ENCODE data around the gene ECEL1. TPM values are rescaled to one million over a fixed set of nuclear protein-coding genes. Genes with fewer than 3 reads are reported as not detected.

Gene ECEL1
- total RNA-seq, 1 donor from 2014 or later: not detected

DNA sequence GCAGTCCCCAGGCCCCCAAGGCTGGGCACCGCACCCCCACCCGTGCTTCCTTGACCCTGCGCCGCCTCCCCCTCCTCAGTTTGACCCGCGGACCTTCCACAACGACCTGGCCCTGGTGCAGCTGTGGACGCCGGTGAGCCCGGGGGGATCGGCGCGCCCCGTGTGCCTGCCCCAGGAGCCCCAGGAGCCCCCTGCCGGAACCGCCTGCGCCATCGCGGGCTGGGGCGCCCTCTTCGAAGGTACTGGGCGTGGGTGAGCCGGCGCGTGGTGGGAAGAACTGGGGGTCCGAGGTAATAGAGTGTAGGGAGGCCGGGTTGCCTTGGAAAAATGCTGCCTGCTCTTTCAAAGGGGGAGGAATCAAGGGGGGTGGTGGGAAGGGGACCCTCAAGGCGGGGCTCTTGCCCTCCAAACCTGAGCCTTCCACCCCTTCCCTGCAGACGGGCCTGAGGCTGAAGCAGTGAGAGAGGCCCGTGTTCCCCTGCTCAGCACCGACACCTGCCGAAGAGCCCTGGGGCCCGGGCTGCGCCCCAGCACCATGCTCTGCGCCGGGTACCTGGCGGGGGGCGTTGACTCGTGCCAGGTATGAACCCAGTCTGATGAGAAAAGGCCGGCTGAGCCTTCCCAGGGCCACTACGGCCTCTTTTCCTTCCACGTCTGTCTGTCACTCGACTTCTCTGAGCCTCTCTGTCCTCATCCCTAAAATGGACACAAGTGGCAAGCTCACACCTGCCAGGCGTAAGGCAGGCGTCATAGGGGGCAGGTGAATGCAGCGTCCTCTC lies 35.2 kb upstream of the ECEL1 start:
- DNase-seq (ENCODE audit: extremely low read depth, low read depth, low spot score): no peak

DNA sequence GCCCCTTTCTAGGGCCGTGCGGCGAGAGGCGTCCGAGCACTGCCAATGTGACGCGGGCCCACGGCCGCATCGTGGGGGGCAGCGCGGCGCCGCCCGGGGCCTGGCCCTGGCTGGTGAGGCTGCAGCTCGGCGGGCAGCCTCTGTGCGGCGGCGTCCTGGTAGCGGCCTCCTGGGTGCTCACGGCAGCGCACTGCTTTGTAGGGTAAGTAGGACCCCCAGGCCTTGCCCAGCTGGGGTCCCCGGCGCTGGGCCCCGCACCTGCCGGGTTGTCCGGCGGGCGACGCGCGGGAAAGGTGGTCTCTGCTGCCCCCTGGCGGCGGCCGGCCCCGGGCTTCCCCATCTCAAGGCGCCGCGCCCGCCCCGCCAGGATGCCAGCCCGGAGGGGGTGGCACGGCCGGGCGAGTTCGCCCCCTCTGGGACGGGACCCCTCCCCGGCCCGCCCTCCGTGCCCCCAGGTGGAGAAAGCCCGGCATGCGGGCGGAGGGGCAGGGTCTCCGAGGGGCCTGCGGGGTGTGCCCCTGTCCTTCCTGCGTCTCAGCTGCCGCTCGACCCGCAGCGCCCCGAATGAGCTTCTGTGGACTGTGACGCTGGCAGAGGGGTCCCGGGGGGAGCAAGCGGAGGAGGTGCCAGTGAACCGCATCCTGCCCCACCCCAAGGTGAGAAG lies 34.5 kb upstream of the ECEL1 start:
- no peak for DNase-seq (ENCODE audit: extremely low read depth, low read depth, low spot score)

DNA sequence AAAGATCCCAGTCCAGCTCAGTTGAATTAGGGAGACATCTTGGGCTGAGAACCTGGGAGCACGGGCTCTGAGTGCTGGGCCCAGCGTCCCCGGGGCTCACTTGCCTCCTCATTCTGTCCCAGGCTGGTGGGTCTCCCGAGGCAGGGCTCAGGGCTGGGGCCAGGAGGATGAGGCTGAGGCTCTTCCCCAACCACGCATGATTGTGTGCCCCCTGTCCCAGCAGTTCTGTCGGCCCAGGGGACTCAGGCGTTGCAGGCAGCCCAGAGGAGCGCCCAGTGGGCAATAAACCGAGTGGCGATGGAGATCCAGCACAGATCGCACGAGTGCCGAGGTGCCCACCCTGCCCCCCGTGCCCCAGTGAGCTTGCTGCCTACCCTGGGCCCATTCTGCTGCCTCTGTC lies 33.5 kb upstream of the ECEL1 start:
- DNase-seq (ENCODE audit: extremely low read depth, low read depth, low spot score): no peak

- DNase-seq (ENCODE audit: extremely low read depth, low read depth, low spot score): no peak
These were observed 32.9 kb upstream of the ECEL1 start for GRCh38 chr2:232520489-232520888.

DNA sequence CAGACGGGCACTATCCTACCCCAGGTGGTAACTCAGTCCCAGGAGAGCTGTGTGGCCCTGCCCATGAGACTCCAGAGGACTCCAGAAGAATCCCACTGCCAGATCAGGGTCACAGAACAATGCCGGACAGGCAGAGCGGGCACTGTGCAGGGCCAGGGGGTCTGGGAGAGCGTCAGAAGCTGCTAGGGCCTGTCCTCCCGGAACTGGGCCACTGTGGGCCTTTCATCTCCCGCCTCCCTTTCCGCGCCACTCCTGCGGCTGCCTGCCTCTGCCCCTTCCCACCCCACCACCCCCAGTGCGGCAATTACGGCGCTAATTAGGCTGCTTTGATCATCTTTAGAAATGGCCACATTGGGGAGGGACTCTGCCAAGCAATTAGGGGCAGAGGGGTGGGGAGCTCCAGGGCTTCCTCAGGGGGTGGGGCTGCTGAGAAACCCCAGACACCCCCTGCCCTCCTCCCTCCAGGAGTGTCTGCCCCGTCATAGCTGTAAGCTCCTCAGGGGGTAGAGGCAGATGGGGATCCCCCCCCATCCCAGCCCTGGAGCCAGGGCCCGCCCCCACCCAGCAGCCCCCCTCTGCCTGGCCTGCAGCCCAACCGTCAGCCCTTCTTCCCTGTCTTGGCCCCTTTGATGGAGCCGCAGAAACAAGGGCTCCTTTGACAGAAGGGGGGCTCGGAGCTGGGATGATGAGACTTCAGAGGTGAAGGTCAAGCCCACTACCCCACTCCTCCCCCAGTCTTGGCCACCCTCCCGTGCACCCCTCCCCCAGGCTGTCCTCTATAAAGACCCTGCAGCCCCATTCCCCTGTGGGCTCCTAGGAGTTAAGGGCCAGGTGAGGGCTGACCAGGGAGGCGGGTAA lies 32.2 kb upstream of the ECEL1 start, which contains the start of gene PRSS56:
Gene PRSS56 (plus strand): TSS at position 808 of the 858 bp plus-strand sequence. CDS start 211 bp downstream, outside the sequence.
- no peak for DNase-seq (ENCODE audit: extremely low read depth, low read depth, low spot score)

GRCh38 chr2:232518844-232519243 lies 31.2 kb upstream of the ECEL1 start:
- no peak for DNase-seq (ENCODE audit: extremely low read depth, low read depth, low spot score)

- DNase-seq (ENCODE audit: extremely low read depth, low read depth, low spot score): no peak
These were observed 28.9 kb upstream of the ECEL1 start for GRCh38 chr2:232516551-232516950.

DNA sequence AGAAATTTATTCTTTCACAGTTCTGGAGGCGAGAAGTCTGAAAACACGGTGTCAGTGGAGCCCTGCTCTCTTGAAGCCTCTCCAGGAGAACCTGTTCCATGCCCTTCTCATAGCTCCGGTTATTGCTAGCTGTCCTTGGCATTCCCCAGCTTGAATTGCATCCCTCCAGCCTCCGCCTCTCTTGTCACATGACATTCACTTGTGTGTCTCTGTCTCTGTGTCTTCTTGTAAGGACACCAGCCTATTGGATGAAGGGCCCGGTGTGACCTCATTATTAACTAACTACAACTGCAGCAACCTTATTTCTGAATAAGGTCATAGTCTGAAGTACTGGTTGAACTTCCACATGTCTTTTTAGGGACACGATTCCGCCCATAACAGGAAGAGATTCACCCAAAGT lies 28.0 kb upstream of the ECEL1 start:
- no peak for DNase-seq (ENCODE audit: extremely low read depth, low read depth, low spot score)

DNA sequence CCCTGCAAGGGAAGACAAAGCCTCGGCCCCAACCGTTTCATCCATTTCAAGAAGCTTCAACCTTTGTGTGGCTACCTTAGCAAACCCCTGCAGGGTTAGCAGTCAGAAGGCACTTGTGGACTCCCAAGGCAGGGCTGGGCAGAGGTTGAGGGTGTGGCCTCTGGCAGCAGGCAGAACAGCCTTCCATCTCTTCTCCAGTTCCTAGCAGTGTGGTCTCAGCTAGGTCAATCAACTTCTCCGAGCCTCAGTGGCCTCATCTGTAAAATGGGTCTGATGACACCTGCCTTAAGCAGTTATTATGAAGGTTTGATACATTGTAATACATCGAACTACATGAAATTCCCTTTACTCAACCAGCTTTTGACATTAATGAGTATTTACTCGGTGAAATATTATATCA lies 25.7 kb upstream of the ECEL1 start:
- no peak for DNase-seq (ENCODE audit: extremely low read depth, low read depth, low spot score)

- no peak for DNase-seq (ENCODE audit: extremely low read depth, low read depth, low spot score)
These were observed 25.0 kb upstream of the ECEL1 start for GRCh38 chr2:232512602-232513001.

- DNase-seq (ENCODE audit: extremely low read depth, low read depth, low spot score): no peak
These were observed 23.8 kb upstream of the ECEL1 start for GRCh38 chr2:232511336-232511890.

DNA sequence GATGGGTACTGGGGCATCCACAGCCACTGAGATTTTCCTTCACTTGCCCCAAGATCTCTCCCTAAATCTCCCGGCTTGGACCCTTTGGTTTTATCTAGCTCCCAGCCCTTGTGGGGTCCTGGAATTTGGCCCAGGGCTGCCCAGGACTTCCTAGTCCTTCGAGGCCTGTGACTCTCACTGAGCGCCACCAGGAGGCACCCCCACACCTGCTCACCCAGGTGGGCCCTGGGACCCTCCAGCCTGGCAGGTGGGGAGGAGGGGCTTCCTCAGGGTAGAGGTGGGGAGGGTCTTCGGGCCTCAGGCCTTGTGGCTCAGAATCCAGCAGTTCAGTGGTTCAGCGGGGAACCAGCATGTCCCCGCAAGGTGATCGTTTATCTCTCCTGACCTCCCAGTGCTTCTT lies 20.6 kb upstream of the ECEL1 start:
- DNase-seq (ENCODE audit: extremely low read depth, low read depth, low spot score): no peak

- DNase-seq (ENCODE audit: extremely low read depth, low read depth, low spot score): no peak
These were observed 19.1 kb upstream of the ECEL1 start for GRCh38 chr2:232506709-232507108.

GRCh38 chr2:232505856-232506255 lies 18.2 kb upstream of the ECEL1 start:
- no peak for DNase-seq (ENCODE audit: extremely low read depth, low read depth, low spot score)

DNA sequence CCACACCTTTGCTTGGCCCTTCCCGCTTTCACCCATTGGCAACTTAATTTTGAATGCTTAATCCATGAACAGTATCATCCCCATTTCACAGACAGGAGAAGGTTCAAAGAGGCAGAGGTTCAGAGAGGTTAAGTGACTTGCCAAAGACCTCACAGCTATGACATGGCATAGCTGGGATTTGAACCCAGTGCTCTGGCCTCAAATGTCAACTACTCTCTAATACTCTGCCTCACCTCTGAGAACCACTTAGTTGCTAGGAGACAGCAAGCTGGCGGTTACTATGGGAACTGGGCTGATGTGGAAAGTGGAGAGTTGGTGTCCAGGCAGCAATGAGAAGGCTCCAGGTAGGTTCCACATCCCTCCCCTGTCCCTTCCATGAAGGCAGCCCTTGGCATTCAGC lies 16.8 kb upstream of the ECEL1 start:
- DNase-seq (ENCODE audit: extremely low read depth, low read depth, low spot score): no peak

GRCh38 chr2:232503809-232504323 lies 16.2 kb upstream of the ECEL1 start:
- DNase-seq (ENCODE audit: extremely low read depth, low read depth, low spot score): no peak

DNA sequence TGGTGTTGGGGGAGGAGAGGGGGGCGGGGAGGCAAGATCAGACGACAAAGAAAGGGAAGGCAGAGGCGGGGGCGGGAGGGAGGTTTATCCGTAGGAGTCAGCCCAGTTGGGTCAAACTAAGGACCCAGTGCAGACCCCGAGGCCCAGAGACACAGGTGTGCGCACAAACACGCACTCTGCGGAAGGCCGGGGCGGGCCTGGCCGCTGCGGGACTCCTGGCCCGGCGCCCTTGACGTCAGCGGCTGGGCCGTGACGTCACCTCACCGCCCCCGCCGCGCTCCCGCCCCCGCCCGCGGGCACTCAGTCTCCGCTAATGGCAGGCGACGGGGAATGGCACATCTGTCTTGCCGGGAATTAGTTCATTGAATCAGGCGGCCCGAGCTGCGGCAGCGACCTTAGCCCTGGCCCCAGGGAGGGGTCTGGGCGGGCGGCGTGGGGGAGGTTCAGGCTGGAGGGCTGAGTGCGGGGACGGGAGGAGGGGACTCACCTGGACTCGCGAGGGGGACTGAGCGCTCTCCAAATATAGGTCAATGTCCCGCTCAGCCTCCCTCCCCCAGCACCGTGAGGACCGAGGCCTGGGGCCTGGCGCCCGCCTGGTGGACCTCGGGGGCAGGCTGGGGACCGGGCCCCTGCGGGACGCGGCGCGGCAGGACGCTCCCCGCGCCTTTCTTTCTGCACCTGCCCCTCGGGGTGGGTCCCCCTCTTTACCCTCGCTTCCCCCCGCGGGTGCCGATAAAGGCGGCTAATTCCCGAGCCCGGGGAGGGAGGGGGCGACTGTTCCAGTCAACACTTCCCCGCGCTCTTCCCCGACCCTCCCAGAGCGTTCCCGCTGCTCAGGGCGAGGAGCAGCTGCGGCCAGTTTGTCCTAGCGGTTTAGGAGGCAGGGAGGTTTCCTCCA lies 15.5 kb upstream of the ECEL1 start:
- DNase-seq (ENCODE audit: extremely low read depth, low read depth, low spot score): no peak

- no peak for DNase-seq (ENCODE audit: extremely low read depth, low read depth, low spot score)
These were observed 14.9 kb upstream of the ECEL1 start for GRCh38 chr2:232502511-232502910.

DNA sequence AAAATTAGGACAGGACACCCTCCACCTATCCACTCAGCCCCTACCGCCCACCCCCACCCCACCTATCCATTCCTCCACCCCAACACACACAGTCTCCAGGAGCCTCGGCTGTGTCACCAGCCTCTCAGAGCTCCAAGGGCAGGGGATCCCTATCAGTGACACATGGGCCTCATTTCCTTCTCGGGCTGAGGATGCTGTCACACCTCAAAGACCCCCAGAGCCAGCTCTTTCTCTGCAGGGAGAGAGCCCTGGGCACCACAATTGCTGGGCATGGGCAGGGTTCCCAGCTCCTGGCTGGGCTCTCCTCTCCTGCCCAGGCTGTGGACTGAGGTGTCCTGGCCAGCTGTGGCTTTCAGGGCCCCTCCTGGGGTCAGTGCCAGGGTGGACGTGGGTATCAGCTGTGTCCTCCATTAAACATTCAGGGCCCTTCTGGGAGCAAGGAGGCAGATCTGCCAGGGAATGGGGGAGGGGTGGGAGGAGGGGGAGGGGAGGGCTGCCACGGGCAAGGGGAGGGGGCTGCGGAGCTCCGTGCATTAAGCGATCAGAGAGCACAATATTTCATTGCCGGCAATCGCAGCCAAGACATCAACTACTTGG lies 14.3 kb upstream of the ECEL1 start:
- no peak for DNase-seq (ENCODE audit: extremely low read depth, low read depth, low spot score)
